IMR-90 (cell line): ENCODE data around the gene UNC13C. TPM values are rescaled to one million over a fixed set of nuclear protein-coding genes. Genes with fewer than 3 reads are reported as not detected.

ENCODE experiments used
- ATAC-seq: fragments of 200-7000 bp; cut with Tn5 transposase; 2 replicates; pipeline ENCODE4 v1.9.1; 2020; ENCODE audit warnings: low read depth, mild to moderate bottlenecking, moderate library complexity
- BruUV-seq: library from RNA; stranded (reverse); fragments of 400-500 nt; replicated peaks from 2 replicates; lab custom pipeline; 2021; lab: Mats Ljungman, UMichigan
- CTCF ChIA-PET: fragments of 300-600 bp; formaldehyde crosslinking; extraction: SDS; loops from one replicate; lab custom pipeline; 2021; ENCODE audit warnings: antibody characterized with exemption; lab: Yijun Ruan, JAX
- POLR2A ChIA-PET: fragments of 300-600 bp; sonication (Branson Sonifier 250); formaldehyde crosslinking; loops from one replicate; lab custom pipeline; 2022; ENCODE audit warnings: antibody characterized with exemption; ENCODE audit not compliant: unreplicated experiment; lab: Charles Lee
- DNase-seq: peaks from one replicate; pipeline ENCODE4 v3.0.0; 2013
- H2AFZ ChIP-seq: replicated peaks from 2 replicates; pipeline ENCODE3; 2013; ENCODE audit warnings: low read length, mild to moderate bottlenecking; ENCODE audit not compliant: poor library complexity
- H2AK5ac ChIP-seq: 2 replicates; pipeline ENCODE4 v1.6.1; 2013; ENCODE audit warnings: low read depth, low read length, inconsistent platforms
- H2AK9ac ChIP-seq: replicated peaks from 2 replicates; pipeline ENCODE3; 2013; ENCODE audit warnings: mild to moderate bottlenecking, low read depth, low read length, moderate library complexity; ENCODE audit not compliant: poor library complexity
- H2BK120ac ChIP-seq: 2 replicates; pipeline ENCODE4 v1.6.1; 2013; ENCODE audit warnings: low read depth, low read length, inconsistent platforms
- H2BK15ac ChIP-seq: 3 replicates; pipeline ENCODE4 v1.6.1; 2013; ENCODE audit warnings: low read depth, low read length, inconsistent platforms
- H2BK20ac ChIP-seq: 2 replicates; pipeline ENCODE4 v1.6.1; 2013; ENCODE audit warnings: low read depth, mild to moderate bottlenecking, inconsistent platforms, low read length, moderate library complexity
- H2BK5ac ChIP-seq: 2 replicates; pipeline ENCODE4 v1.6.1; 2013; ENCODE audit warnings: mild to moderate bottlenecking, low read depth, low read length, inconsistent platforms; ENCODE audit not compliant: poor library complexity, severe bottlenecking
- H3K14ac ChIP-seq: replicated peaks from 2 replicates; pipeline ENCODE4 v1.6.1; 2013; ENCODE audit warnings: low read depth, low read length, inconsistent platforms
- H3K18ac ChIP-seq: 2 replicates; pipeline ENCODE4 v1.6.1; 2013; ENCODE audit warnings: low read depth, low read length, control low read depth
- H3K23ac ChIP-seq: 2 replicates; pipeline ENCODE4 v1.6.1; 2013; ENCODE audit warnings: low read depth, low read length, inconsistent platforms
- H3K27ac ChIP-seq: 2 replicates; pipeline ENCODE4 v1.5.1; 2013; ENCODE audit warnings: mild to moderate bottlenecking, control low read depth, low read length; ENCODE audit not compliant: insufficient read depth
- H3K27me3 ChIP-seq: 2 replicates; pipeline ENCODE4 v1.6.1; 2013; ENCODE audit warnings: low read length; ENCODE audit not compliant: control insufficient read depth, insufficient read depth
- H3K36me3 ChIP-seq: 2 replicates; pipeline ENCODE4 v1.6.1; 2013; ENCODE audit warnings: low read length, mixed read lengths; ENCODE audit not compliant: control insufficient read depth, insufficient read depth
- H3K4ac ChIP-seq: 2 replicates; pipeline ENCODE4 v1.6.1; 2013; ENCODE audit warnings: low read depth, low read length, inconsistent platforms
- H3K4me1 ChIP-seq: 2 replicates; pipeline ENCODE4 v1.6.1; 2013; ENCODE audit warnings: low read length, mixed read lengths; ENCODE audit not compliant: control insufficient read depth, insufficient read depth
- H3K4me2 ChIP-seq: 2 replicates; pipeline ENCODE4 v1.6.1; 2013; ENCODE audit warnings: low read depth, mild to moderate bottlenecking, control low read depth, low read length, moderate library complexity
- H3K4me3 ChIP-seq: 2 replicates; pipeline ENCODE4 v1.5.1; 2013; ENCODE audit warnings: low read depth, mild to moderate bottlenecking, control low read depth, low read length, moderate library complexity; ENCODE audit not compliant: insufficient read depth
- H3K56ac ChIP-seq: 2 replicates; pipeline ENCODE4 v1.6.1; 2013; ENCODE audit warnings: low read length, inconsistent platforms; ENCODE audit not compliant: insufficient read depth; ENCODE audit errors: extremely low read depth
- H3K79me1 ChIP-seq, 2 experiments: 2 replicates each; pipeline ENCODE4 v1.6.1; 2013; ENCODE audit warnings: low read length in 2 of 2, inconsistent platforms in 1 of 2, low read depth in 1 of 2
- H3K9ac ChIP-seq: 2 replicates; pipeline ENCODE4 v1.6.1; 2013; ENCODE audit warnings: low read depth, low read length, control low read depth
- H3K9me1 ChIP-seq: 2 replicates; pipeline ENCODE4 v1.6.1; 2013; ENCODE audit warnings: low read length, inconsistent platforms; ENCODE audit not compliant: insufficient read depth
- H3K9me3 ChIP-seq: 2 replicates; pipeline ENCODE4 v1.6.1; 2013; ENCODE audit warnings: low read length; ENCODE audit not compliant: control insufficient read depth, insufficient read depth
- H4K20me1 ChIP-seq: 2 replicates; pipeline ENCODE4 v1.6.1; 2013; ENCODE audit warnings: low read length, inconsistent platforms; ENCODE audit not compliant: insufficient read depth
- H4K5ac ChIP-seq: 2 replicates; pipeline ENCODE4 v1.6.1; 2013; ENCODE audit warnings: mild to moderate bottlenecking, low read depth, low read length, control low read depth
- H4K8ac ChIP-seq, 2 experiments: 2 replicates each; pipeline ENCODE4 v1.6.1; 2013; ENCODE audit warnings: low read depth in 2 of 2, low read length in 2 of 2, control low read depth in 1 of 2, inconsistent platforms in 1 of 2
- H4K91ac ChIP-seq: 2 replicates; pipeline ENCODE4 v1.6.1; 2013; ENCODE audit warnings: low read depth, low read length, inconsistent platforms; ENCODE audit not compliant: insufficient read depth
- CEBPB ChIP-seq: IDR thresholded peaks from 2 replicates; pipeline ENCODE4 v1.6.1; 2012; ENCODE audit warnings: low read depth, low read length, improper control_type of control experiment
- MAFK ChIP-seq: IDR thresholded peaks from 2 replicates; pipeline ENCODE4 v1.6.1; 2012; ENCODE audit warnings: low read depth, low read length, improper control_type of control experiment
- WGBS, 2 experiments: methylation state at CpG; one replicate each; pipeline versions ENCODE4 v1.1.5 to v1.1.7; 2013; ENCODE audit warnings: missing lambda C conversion rate in 2 of 2; ENCODE audit not compliant: insufficient read length in 1 of 2; ENCODE audit errors: extremely low coverage in 2 of 2; 5-methylcytosine and 5-hydroxymethylcytosine counted together
- dilution Hi-C: fragments of 300-500 bp; cut with HindIII; formaldehyde crosslinking; loops from one replicate; pipeline ENCODE4 v1.14.3; 2018; ENCODE audit warnings: low sequenced_read_pairs; ENCODE audit not compliant: unreplicated experiment
- in situ Hi-C: fragments of 300-500 bp; cut with MboI; formaldehyde crosslinking; loops from 3 replicates; pipeline ENCODE4 v1.14.3; 2019; ENCODE audit warnings: low sequenced_read_pairs, inconsistent platforms, mixed read lengths
- intact Hi-C: fragments of 100-400 bp; cut with micrococcal nuclease; formaldehyde crosslinking; loops from 2 replicates; pipeline ENCODE4 v1.10.0; 2022
- polyA plus RNA-seq, 3 experiments: library from polyadenylated mRNA; depleted of rRNA; stranded (reverse); fragments of >200 nt; gene quantifications; 2 replicates each; pipeline ENCODE4 v1.2.3, GENCODE V29; 2012; ENCODE audit warnings: low replicate concordance in 1 of 3
- total RNA-seq: library from RNA; depleted of rRNA; stranded (reverse); fragments of >200 nt; gene quantifications from 2 replicates; pipeline ENCODE4 v1.2.3, GENCODE V29; 2012

Gene UNC13C
- total and polyA plus RNA-seq, 2 of the 4 experiments (the other 2 are of a cell fraction) = not detected

DNA sequence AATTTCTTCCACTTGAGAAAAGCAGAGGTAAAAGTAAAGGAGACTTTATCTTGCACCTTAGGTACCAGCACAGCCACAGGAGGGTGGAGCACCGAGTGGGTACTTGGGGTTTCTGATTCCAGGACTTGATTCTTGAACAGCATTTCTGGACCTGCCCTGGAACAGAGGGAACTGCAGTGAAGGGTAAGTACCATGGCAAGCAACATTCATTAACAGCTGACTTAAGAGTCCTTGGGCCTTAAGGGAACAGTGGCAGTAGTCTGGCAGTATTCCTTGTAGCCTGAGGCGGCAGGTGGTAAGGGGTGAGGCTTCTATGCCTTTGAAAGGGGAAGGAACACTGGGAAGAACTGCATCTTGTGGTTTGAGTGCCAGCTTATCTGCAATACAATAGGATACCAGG, 666.6 kb downstream of the UNC13C start:
- Histone ChIP-seq H3K4me3 (no peak overlapping the region), H3K14ac (no peak overlapping the region), H3K4me2 (no peak overlapping the region), H3K9ac (no peak overlapping the region), H3K18ac (no peak overlapping the region), H3K79me1 (no peaks in the 10 kb centered on the region), H2BK120ac (no peak overlapping the region), H2AFZ (no peak overlapping the region), H4K5ac (no peak overlapping the region), H2AK5ac (no peak overlapping the region), H2BK15ac (no peak overlapping the region), H4K91ac (no peak overlapping the region), H3K56ac (no peak overlapping the region), H4K8ac (no peak overlapping the region), H3K27me3 (no peaks in the 10 kb centered on the region), H3K27ac (no peak overlapping the region), H2AK9ac (no peak overlapping the region), H3K36me3 (no peaks in the 10 kb centered on the region), H3K9me3 (peaks cover 18% of the 10 kb centered on the region), H2BK20ac (no peak overlapping the region), H3K9me1 (no peaks in the 10 kb centered on the region), H2BK5ac (no peak overlapping the region), H3K4me1 (no peaks in the 10 kb centered on the region), H3K23ac (no peak overlapping the region), H4K20me1 (no peaks in the 10 kb centered on the region), H3K4ac (no peak overlapping the region)
- no peak for TF ChIP-seq CEBPB
- no peak for TF ChIP-seq MAFK
- intact Hi-C loops = no loop called here
- dilution Hi-C loops = no loop called here
- no peak for ATAC-seq
- DNase-seq = no peak
- WGBS, 2 experiments = no CpG with 5 or more reads among the region's 2 CpGs
- POLR2A ChIA-PET = no interaction called here
- in situ Hi-C loops = no loop called here
- BruUV-seq = no TSS peak
- CTCF ChIA-PET = no interaction called here
